Measurements from ENCODE around the gene LRRC4C. TPM values are rescaled to one million over a fixed set of nuclear protein-coding genes. Genes with fewer than 3 reads are reported as not detected.

Gene LRRC4C
- polyA plus RNA-seq, 1 of the 3 experiments (the other 2 are of a cell fraction): 0.16 TPM

GRCh38 chr11:40104941-40105550 lies 1354.4 kb downstream of the LRRC4C start:
- no peak for DNase-seq
- Histone ChIP-seq H4K20me1 (ENCODE audit: insufficient read depth) (no peaks in the 10 kb centered on the region), H3F3A (replicated peaks; ENCODE audit: insufficient read depth) (no peaks in the 10 kb centered on the region), H3K9me2 (no peaks in the 10 kb centered on the region), H3K36me3 (replicated peaks in 1 of 2; ENCODE audit: control insufficient read depth in 1 of 2, insufficient read depth in 2 of 2, low read length in 1 of 2) (no peaks in the 10 kb centered on the region), H3K9me3 (no peaks in the 10 kb centered on the region), H3K9ac (no peak overlapping the region), H3K4me1 (ENCODE audit: control insufficient read depth in 1 of 2, insufficient read depth in 2 of 2, low read depth in 1 of 2, low read length in 1 of 2) (peaks cover 0 to 3% of the 10 kb centered on the region in 2 experiments; a peak in 1 of 4 replicates), H3K79me2 (ENCODE audit: insufficient read depth) (no peaks in the 10 kb centered on the region), H3K27me3 (ENCODE audit: insufficient read depth) (no peaks in the 10 kb centered on the region), H3K4me3 (ENCODE audit: low read depth in 2 of 2, low read length in 1 of 2) (no peak overlapping the region), H3K4me2 (no peak overlapping the region), H3K27ac (ENCODE audit: low read depth in 2 of 2, low read length in 1 of 2) (no peak overlapping the region), H2AFZ (ENCODE audit: low read depth) (no peak overlapping the region)
- 31% methylated on average over 5 of the region's 5 CpGs for WGBS (ENCODE audit: low lambda C conversion rate)
- POLR2A ChIA-PET: no interaction called here
- TF ChIP-seq RCOR1 (IDR thresholded peaks at IDR 0.05; ENCODE audit: low read length) (no peak), NFIC (IDR thresholded peaks at IDR 0.05; ENCODE audit: borderline replicate concordance) (no peak)
- CTCF ChIA-PET: no interaction called here

GRCh38 chr11:40100781-40101180 lies 1358.7 kb downstream of the LRRC4C start:
- Histone ChIP-seq H3K4me1 (ENCODE audit: control insufficient read depth in 1 of 2, insufficient read depth in 2 of 2, low read depth in 1 of 2, low read length in 1 of 2) (peaks cover 0 to 3% of the 10 kb centered on the region in 2 experiments; a peak in 1 of 4 replicates), H3K27me3 (ENCODE audit: insufficient read depth) (no peaks in the 10 kb centered on the region), H3K36me3 (replicated peaks in 1 of 2; ENCODE audit: control insufficient read depth in 1 of 2, insufficient read depth in 2 of 2, low read length in 1 of 2) (no peaks in the 10 kb centered on the region), H3K4me3 (ENCODE audit: low read depth in 2 of 2, low read length in 1 of 2) (no peak overlapping the region), H3K9me3 (no peaks in the 10 kb centered on the region), H3K27ac (ENCODE audit: low read depth in 2 of 2, low read length in 1 of 2) (no peak overlapping the region), H3K79me2 (ENCODE audit: insufficient read depth) (no peaks in the 10 kb centered on the region), H3K9me2 (no peaks in the 10 kb centered on the region), H3F3A (replicated peaks; ENCODE audit: insufficient read depth) (no peaks in the 10 kb centered on the region), H4K20me1 (ENCODE audit: insufficient read depth) (no peaks in the 10 kb centered on the region), H3K9ac (no peak overlapping the region), H2AFZ (ENCODE audit: low read depth) (no peak overlapping the region), H3K4me2 (no peak overlapping the region)
- TF ChIP-seq TEAD4 (IDR thresholded peaks at IDR 0.05; ENCODE audit: borderline replicate concordance, insufficient read depth): no peak
- TF ChIP-seq EZH2phosphoT487 (IDR thresholded peaks at IDR 0.05; ENCODE audit: borderline replicate concordance, low read depth): no peak
- no peak for TF ChIP-seq IRF3 (IDR thresholded peaks at IDR 0.05; ENCODE audit: low read depth, low read length)
- no peak for TF ChIP-seq NFIC (IDR thresholded peaks at IDR 0.05; ENCODE audit: borderline replicate concordance)
- TF ChIP-seq ZBTB33 (IDR thresholded peaks at IDR 0.05; ENCODE audit: borderline replicate concordance, low read depth): no peak
- no peak for TF ChIP-seq SIN3A (IDR thresholded peaks at IDR 0.05; ENCODE audit: borderline replicate concordance, low read depth, low read length)
- TF ChIP-seq CHD2 (IDR thresholded peaks at IDR 0.05; ENCODE audit: low read length, partially characterized antibody): no peak
- no peak for TF ChIP-seq GATA2 (CRISPR knock-in tag; IDR thresholded peaks at IDR 0.05)
- TF ChIP-seq TAF1 (IDR thresholded peaks at IDR 0.05; ENCODE audit: borderline replicate concordance, low read depth, low read length): no peak
- TF ChIP-seq FOXM1 (IDR thresholded peaks at IDR 0.05; ENCODE audit: low read depth): no peak
- no peak for TF ChIP-seq POLR2AphosphoS5 (IDR thresholded peaks at IDR 0.05; ENCODE audit: low read depth, low read length)
- TF ChIP-seq MXI1 (IDR thresholded peaks at IDR 0.05; ENCODE audit: low read depth, low read length): no peak
- no peak for TF ChIP-seq ELF1 (IDR thresholded peaks at IDR 0.05)
- no peak for TF ChIP-seq SMC3 (IDR thresholded peaks at IDR 0.05; ENCODE audit: low read depth, low read length)
- no peak for TF ChIP-seq USF2 (IDR thresholded peaks at IDR 0.05; ENCODE audit: borderline replicate concordance, low read depth, low read length)
- no peak for TF ChIP-seq MAX (IDR thresholded peaks at IDR 0.05; ENCODE audit: low read depth)
- ChIA-PET POLR2A (no interaction called here), CTCF (interaction anchor here (1.4 kb wide), 1 partner anchor 193 kb away, joined by 4 read pairs; no protein-coding TSS in a partner anchor)
- WGBS (ENCODE audit: low lambda C conversion rate): 26% methylated on average over 5 of the region's 5 CpGs
- no peak for DNase-seq

All from SK-N-SH (cell line).